Measurements from ENCODE around the gene DCBLD1. TPM values are rescaled to one million over a fixed set of nuclear protein-coding genes. Genes with fewer than 3 reads are reported as not detected.

DCBLD1 gene
- total RNA-seq, 2 experiments from 2014 or later: 1.3 to 1.4 TPM

DNA sequence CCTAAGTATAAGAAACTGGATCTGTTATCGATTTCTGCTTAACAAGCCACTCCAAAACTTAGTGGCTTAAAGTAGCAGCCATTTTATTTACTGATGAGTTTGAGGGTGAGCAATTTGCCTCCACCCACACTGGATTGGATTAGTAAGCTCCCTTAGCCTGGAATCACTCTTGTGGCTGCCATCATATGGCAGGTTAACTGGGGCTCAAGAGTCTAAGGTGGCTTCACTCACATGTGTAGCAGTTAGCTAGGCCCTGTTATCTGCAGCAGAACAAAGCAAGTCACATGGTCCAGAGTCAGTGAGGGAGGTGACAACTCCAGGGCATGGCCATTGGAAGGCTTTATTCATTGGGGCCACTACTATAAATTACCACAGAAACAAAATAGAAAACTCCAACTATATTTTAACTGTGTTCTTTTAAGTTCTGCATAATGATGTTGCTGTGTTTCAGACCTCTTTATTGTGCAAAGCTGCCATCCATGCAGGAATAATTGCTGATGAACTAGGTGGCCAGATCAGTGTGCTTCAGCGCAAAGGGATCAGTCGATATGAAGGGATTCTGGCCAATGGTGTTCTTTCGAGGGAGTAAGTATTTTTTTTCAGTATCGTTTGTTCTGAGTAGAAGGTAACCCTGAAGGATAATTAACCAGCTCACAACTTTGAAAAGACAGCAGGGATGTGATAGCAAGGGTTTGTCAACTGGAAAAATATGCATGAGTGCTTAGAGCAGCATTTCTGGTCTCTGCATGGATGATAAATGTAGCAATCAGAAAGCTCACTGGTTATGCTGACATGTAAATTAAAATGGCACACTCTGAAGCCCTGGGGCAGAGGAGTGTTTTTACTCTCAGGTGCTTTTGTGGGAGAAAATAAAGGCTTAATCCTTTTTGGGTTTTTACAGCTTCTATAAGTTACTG, 49.6 kb downstream of the DCBLD1 start:
- peaks cover 10% of the 10 kb centered on the region for H3K27me3 Mint-ChIP-seq

DNA sequence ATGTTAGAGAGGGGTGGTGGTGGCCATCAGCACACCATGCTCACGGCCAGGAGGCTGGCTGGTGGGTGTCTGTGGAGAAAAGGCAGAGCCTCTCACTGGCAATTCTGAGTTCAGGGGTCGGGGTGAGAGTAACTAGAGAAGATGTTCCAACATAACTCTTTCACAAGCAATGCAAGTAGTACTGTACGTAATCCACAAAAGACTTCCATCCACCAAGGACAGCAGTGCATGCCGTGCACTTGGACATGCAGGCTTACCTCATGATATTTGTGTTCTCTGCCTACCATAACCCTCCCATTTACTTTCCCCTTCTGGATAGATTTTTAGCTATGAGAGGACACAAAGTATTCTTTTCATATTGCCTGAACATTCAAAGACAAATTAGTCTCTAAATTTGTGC, 51.3 kb downstream of the DCBLD1 start:
- H3K9me3 ChIP-seq (ENCODE audit: control insufficient read depth in 1 of 2, insufficient read depth in 1 of 2, low read length in 2 of 2): no peaks in the 10 kb centered on the region
- no peak for ATAC-seq (ENCODE audit: poor library complexity)
- H3K36me3 ChIP-seq (ENCODE audit: insufficient read depth, low read length): no peaks in the 10 kb centered on the region
- no peaks in the 10 kb centered on the region for H3K4me1 Mint-ChIP-seq (ENCODE audit: low read depth)
- ChIA-PET CTCF (no interaction called here), POLR2A (no interaction called here)
- no peak overlapping the region for H3K27ac Mint-ChIP-seq
- no peaks in the 10 kb centered on the region for H3K9me3 Mint-ChIP-seq
- no peak overlapping the region for H3K4me3 ChIP-seq (ENCODE audit: low read length)
- no peaks in the 10 kb centered on the region for H3K36me3 Mint-ChIP-seq (ENCODE audit: low read depth)
- no peak overlapping the region for H3K27ac ChIP-seq (ENCODE audit: low read depth in 1 of 2, low read length in 2 of 2)
- H3K27me3 Mint-ChIP-seq: peaks cover 11% of the 10 kb centered on the region
- H3K27me3 ChIP-seq (ENCODE audit: control insufficient read depth in 1 of 2, insufficient read depth in 2 of 2, low read length in 2 of 2): no peaks in the 10 kb centered on the region
- no peak for DNase-seq
- TF ChIP-seq, protein P1, sequence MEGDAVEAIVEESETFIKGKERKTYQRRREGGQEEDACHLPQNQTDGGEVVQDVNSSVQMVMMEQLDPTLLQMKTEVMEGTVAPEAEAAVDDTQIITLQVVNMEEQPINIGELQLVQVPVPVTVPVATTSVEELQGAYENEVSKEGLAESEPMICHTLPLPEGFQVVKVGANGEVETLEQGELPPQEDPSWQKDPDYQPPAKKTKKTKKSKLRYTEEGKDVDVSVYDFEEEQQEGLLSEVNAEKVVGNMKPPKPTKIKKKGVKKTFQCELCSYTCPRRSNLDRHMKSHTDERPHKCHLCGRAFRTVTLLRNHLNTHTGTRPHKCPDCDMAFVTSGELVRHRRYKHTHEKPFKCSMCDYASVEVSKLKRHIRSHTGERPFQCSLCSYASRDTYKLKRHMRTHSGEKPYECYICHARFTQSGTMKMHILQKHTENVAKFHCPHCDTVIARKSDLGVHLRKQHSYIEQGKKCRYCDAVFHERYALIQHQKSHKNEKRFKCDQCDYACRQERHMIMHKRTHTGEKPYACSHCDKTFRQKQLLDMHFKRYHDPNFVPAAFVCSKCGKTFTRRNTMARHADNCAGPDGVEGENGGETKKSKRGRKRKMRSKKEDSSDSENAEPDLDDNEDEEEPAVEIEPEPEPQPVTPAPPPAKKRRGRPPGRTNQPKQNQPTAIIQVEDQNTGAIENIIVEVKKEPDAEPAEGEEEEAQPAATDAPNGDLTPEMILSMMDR (IDR thresholded peaks at IDR 0.05): no peak
- H3K4me3 Mint-ChIP-seq: no peak overlapping the region
- no peaks in the 10 kb centered on the region for H3K4me1 ChIP-seq (ENCODE audit: insufficient read depth, low read length)
- intact Hi-C loops (cut with DNase I, micrococcal nuclease): no loop called here

More for the DNA sequence above, 49.6 kb downstream of the DCBLD1 start:
- Histone ChIP-seq H3K9me3 (ENCODE audit: control insufficient read depth in 1 of 2, insufficient read depth in 1 of 2, low read length in 2 of 2) (no peaks in the 10 kb centered on the region), H3K27me3 (ENCODE audit: control insufficient read depth in 1 of 2, insufficient read depth in 2 of 2, low read length in 2 of 2) (peaks cover 0 to 4% of the 10 kb centered on the region in 2 experiments), H3K4me1 (ENCODE audit: insufficient read depth, low read length) (no peaks in the 10 kb centered on the region), H3K36me3 (ENCODE audit: insufficient read depth, low read length) (no peaks in the 10 kb centered on the region), H3K4me3 (ENCODE audit: low read length) (no peak overlapping the region), H3K27ac (ENCODE audit: low read depth in 1 of 2, low read length in 2 of 2) (no peak overlapping the region)
- no peak overlapping the region for H3K4me3 Mint-ChIP-seq
- intact Hi-C loops (cut with DNase I, micrococcal nuclease): no loop called here
- no peaks in the 10 kb centered on the region for H3K9me3 Mint-ChIP-seq
- H3K36me3 Mint-ChIP-seq (ENCODE audit: low read depth): no peaks in the 10 kb centered on the region
- CTCF ChIA-PET: interaction anchor here (1.1 kb wide), 1 partner anchor 20 kb away, joined by 3 read pairs; no protein-coding TSS in a partner anchor
- ATAC-seq (ENCODE audit: poor library complexity): no peak
- H3K27ac Mint-ChIP-seq: no peak overlapping the region
- POLR2A ChIA-PET: interaction anchor here (0.7 to 1.2 kb wide), 3 partner anchors 16 to 18 kb away, joined by 3 to 4 read pairs (median 3); no protein-coding TSS in a partner anchor
- no peak for DNase-seq
- H3K4me1 Mint-ChIP-seq (ENCODE audit: low read depth): no peaks in the 10 kb centered on the region
- TF ChIP-seq, protein P1 (IDR thresholded peaks at IDR 0.05): no peak

DNA sequence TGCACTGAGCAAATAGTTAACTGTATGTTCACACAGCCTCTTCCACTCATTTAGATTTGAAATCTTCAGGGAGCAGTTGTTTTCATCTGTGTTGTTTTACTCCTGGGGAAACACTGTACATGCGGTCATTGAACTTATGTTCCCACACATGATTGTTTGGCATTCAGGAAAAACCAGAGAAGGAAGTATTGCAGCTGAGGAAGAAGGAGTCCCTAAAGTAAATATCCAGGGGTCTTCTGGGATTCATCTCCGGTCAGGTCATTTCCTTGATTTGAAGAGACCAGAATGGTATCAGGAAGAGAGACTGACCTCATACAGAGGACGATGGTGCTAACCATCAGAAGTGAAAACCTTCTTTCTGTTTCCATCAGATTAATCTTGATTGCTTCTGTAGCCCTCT, 52.5 kb downstream of the DCBLD1 start:
- no peaks in the 10 kb centered on the region for H3K9me3 ChIP-seq (ENCODE audit: control insufficient read depth in 1 of 2, insufficient read depth in 1 of 2, low read length in 2 of 2)
- Mint-ChIP-seq H3K27ac (no peak overlapping the region), H3K27me3 (peaks cover 15% of the 10 kb centered on the region), H3K9me3 (no peaks in the 10 kb centered on the region), H3K4me3 (no peak overlapping the region), H3K4me1 (ENCODE audit: low read depth) (no peaks in the 10 kb centered on the region), H3K36me3 (ENCODE audit: low read depth) (no peaks in the 10 kb centered on the region)
- TF ChIP-seq, protein P1 (IDR thresholded peaks at IDR 0.05): no peak
- DNase-seq (no peak), ATAC-seq (ENCODE audit: poor library complexity) (no peak)
- POLR2A ChIA-PET: no interaction called here
- CTCF ChIA-PET: no interaction called here
- H3K36me3 ChIP-seq (ENCODE audit: insufficient read depth, low read length): no peaks in the 10 kb centered on the region
- H3K27ac ChIP-seq (ENCODE audit: low read depth in 1 of 2, low read length in 2 of 2): no peak overlapping the region
- no peak overlapping the region for H3K4me3 ChIP-seq (ENCODE audit: low read length)
- no peaks in the 10 kb centered on the region for H3K4me1 ChIP-seq (ENCODE audit: insufficient read depth, low read length)
- H3K27me3 ChIP-seq (ENCODE audit: control insufficient read depth in 1 of 2, insufficient read depth in 2 of 2, low read length in 2 of 2): no peaks in the 10 kb centered on the region
- intact Hi-C loops (cut with DNase I, micrococcal nuclease): no loop called here
